ENCODE data around the gene CXCL10.

- TF ChIP-seq CTCF (IDR thresholded peaks at IDR 0.05 in 4 of 5, conservative IDR thresholded peaks at IDR 0.05 in 1 of 5) (no peak), POLR2A (IDR thresholded peaks at IDR 0.05) (no peak)
These were observed 37.2 kb upstream of the CXCL10 start for GRCh38 chr4:76060506-76060905.
